Endothelial cell of umbilical vein (primary cell): ENCODE data around the gene TRIM7. TPM values are rescaled to one million over a fixed set of nuclear protein-coding genes. Genes with fewer than 3 reads are reported as not detected.

ENCODE experiments used
- BruUV-seq: library from RNA; stranded (reverse); fragments of 400-500 nt; replicated peaks from 2 replicates; lab custom pipeline; 2021; lab: Mats Ljungman, UMichigan
- CTCF ChIA-PET: fragments of 300-600, 350-600 bp; sonication (Branson Sonifier 250); formaldehyde crosslinking; loops from one replicate; lab custom pipeline; 2021; ENCODE audit warnings: antibody characterized with exemption, inconsistent platforms; lab: Charles Lee
- POLR2A ChIA-PET: fragments of 300-600, 350-600 bp; sonication (Branson Sonifier 250); formaldehyde crosslinking; loops from one replicate; lab custom pipeline; 2021; ENCODE audit warnings: antibody characterized with exemption, inconsistent platforms; lab: Charles Lee
- DNase-seq: peaks from one replicate; pipeline ENCODE4 v3.0.0-alpha.2; 2011; ENCODE audit warnings: low read depth, low spot score
- FAIRE-seq: peaks from 2 replicates; lab custom pipeline; 2011; peaks lifted over from hg19 to GRCh38; lab: Jason Lieb, UNC
- H2AFZ ChIP-seq: 2 replicates; pipeline ENCODE4 v1.6.0; 2012; ENCODE audit warnings: low read depth, low read length, control low read depth, inconsistent platforms
- H3K27ac ChIP-seq: 2 replicates; pipeline ENCODE4 v1.5.1; 2011; ENCODE audit warnings: low read depth, mild to moderate bottlenecking, control low read depth, low read length, moderate library complexity; ENCODE audit not compliant: insufficient read depth
- H3K27me3 ChIP-seq, 2 experiments: 2 replicates each; pipeline versions ENCODE4 v1.6.0 to v1.6.1; 2011; ENCODE audit warnings: low read length in 2 of 2, mixed read lengths in 1 of 2; ENCODE audit not compliant: control insufficient read depth in 2 of 2, insufficient read depth in 2 of 2
- H3K36me3 ChIP-seq, 2 experiments: 2 replicates in 1 of 2; 3 replicates in 1 of 2; pipeline ENCODE4 v1.5.1; 2011; ENCODE audit warnings: low read length in 2 of 2, mild to moderate bottlenecking in 1 of 2, moderate library complexity in 1 of 2; ENCODE audit not compliant: control insufficient read depth in 2 of 2, insufficient read depth in 2 of 2; ENCODE audit errors: extremely low read depth in 1 of 2
- H3K4me1 ChIP-seq: 3 replicates; pipeline ENCODE4 v1.5.1; 2011; ENCODE audit warnings: mild to moderate bottlenecking, low read length; ENCODE audit not compliant: control insufficient read depth, insufficient read depth; ENCODE audit errors: extremely low read depth
- H3K4me2 ChIP-seq: 2 replicates; pipeline ENCODE4 v1.6.1; 2011; ENCODE audit warnings: low read length, control low read depth, mixed read lengths; ENCODE audit not compliant: insufficient read depth
- H3K4me3 ChIP-seq, 3 experiments: fragments of 200-600 bp in 1 of 3; sonication (generic), shearing (Covaris generic) in 1 of 3; replicated peaks in 1 of 3; 2 replicates each; pipeline ENCODE4 v1.5.1; 2011 to 2016; ENCODE audit warnings: control low read depth in 3 of 3, low read length in 3 of 3, mild to moderate bottlenecking in 2 of 3, inconsistent platforms in 1 of 3, low read depth in 1 of 3, moderate library complexity in 1 of 3; ENCODE audit not compliant: insufficient read depth in 1 of 3
- H3K79me2 ChIP-seq: 2 replicates; pipeline ENCODE4 v1.6.0; 2012; ENCODE audit warnings: low read length, inconsistent platforms; ENCODE audit not compliant: control insufficient read depth, insufficient read depth
- H3K9ac ChIP-seq: replicated peaks from 2 replicates; pipeline ENCODE3; 2011; ENCODE audit warnings: low read length, control low read depth; ENCODE audit not compliant: insufficient read depth; ENCODE audit errors: extremely low read depth
- H3K9me1 ChIP-seq: replicated peaks from 3 replicates; pipeline ENCODE4 v1.6.0; 2011; ENCODE audit warnings: mild to moderate bottlenecking, low read length; ENCODE audit not compliant: control insufficient read depth, insufficient read depth; ENCODE audit errors: extremely low read depth
- H3K9me3 ChIP-seq: replicated peaks from 2 replicates; pipeline ENCODE4 v1.5.1; 2012; ENCODE audit warnings: low read length, inconsistent platforms; ENCODE audit not compliant: control insufficient read depth, insufficient read depth
- H4K20me1 ChIP-seq: replicated peaks from 2 replicates; pipeline ENCODE3; 2011; ENCODE audit warnings: mild to moderate bottlenecking, low read length; ENCODE audit not compliant: control insufficient read depth, insufficient read depth; ENCODE audit errors: extremely low read depth
- CTCF ChIP-seq, 2 donors: IDR thresholded peaks; 1 replicate in 1 of 2; 2 replicates in 1 of 2; pipeline ENCODE4 v1.5.1; 2011; ENCODE audit warnings: low read length in 2 of 2, mild to moderate bottlenecking in 2 of 2, moderate library complexity in 2 of 2, control low read depth in 1 of 2, inconsistent platforms in 1 of 2, low read depth in 1 of 2; ENCODE audit not compliant: insufficient read depth in 1 of 2; ENCODE audit errors: extremely low read depth in 1 of 2
- EZH2 ChIP-seq: IDR thresholded peaks from 2 replicates; pipeline ENCODE4 v1.6.1; 2012; ENCODE audit warnings: borderline replicate concordance, low read depth, mild to moderate bottlenecking, moderate library complexity, low read length, inconsistent platforms; ENCODE audit not compliant: severe bottlenecking
- FOS ChIP-seq: IDR thresholded peaks from 2 replicates; pipeline ENCODE4 v1.6.1; 2011; ENCODE audit warnings: mild to moderate bottlenecking, low read length, moderate library complexity, borderline replicate concordance; ENCODE audit not compliant: insufficient read depth
- GATA2 ChIP-seq: IDR thresholded peaks from 2 replicates; pipeline ENCODE4 v1.7.0; 2011; ENCODE audit warnings: low read depth, mild to moderate bottlenecking, moderate library complexity, mixed read lengths, low read length; ENCODE audit not compliant: insufficient read length, insufficient read depth
- JUN ChIP-seq: IDR thresholded peaks from 2 replicates; pipeline ENCODE4 v1.6.1; 2011; ENCODE audit warnings: borderline replicate concordance, low read depth; ENCODE audit not compliant: insufficient read length, insufficient read depth
- MAX ChIP-seq: IDR thresholded peaks from 2 replicates; pipeline ENCODE4 v1.6.1; 2011; ENCODE audit not compliant: insufficient read depth, insufficient read length
- MYC ChIP-seq: IDR thresholded peaks from one replicate; pipeline ENCODE4 v1.6.1; 2011; ENCODE audit warnings: mild to moderate bottlenecking, low read depth, low read length
- POLR2A ChIP-seq: IDR thresholded peaks from 2 replicates; pipeline ENCODE4 v1.6.1; 2012; ENCODE audit warnings: low read depth, mild to moderate bottlenecking, control low read depth, low read length
- POLR2AphosphoS5 ChIP-seq: IDR thresholded peaks from 2 replicates; pipeline ENCODE4 v1.6.1; 2012; ENCODE audit warnings: low read depth, mild to moderate bottlenecking, control low read depth, low read length, moderate library complexity; ENCODE audit not compliant: insufficient read depth
- dilution Hi-C: fragments of 300-500 bp; cut with MboI; formaldehyde crosslinking; loops from one replicate; pipeline ENCODE4 v1.15.0; 2019; ENCODE audit warnings: low sequenced_read_pairs; ENCODE audit not compliant: extremely low pct_ligation_motif_present
- intact Hi-C: fragments of 100-400 bp; cut with micrococcal nuclease; formaldehyde crosslinking; loops from one replicate; pipeline ENCODE4 v1.10.0; 2022
- polyA plus RNA-seq, 4 experiments: library from polyadenylated mRNA; depleted of rRNA in 3 of 4; stranded (reverse) in 3 of 4; unstranded in 1 of 4; fragments of >200 nt; gene quantifications; 2 replicates each; pipeline versions ENCODE4 v1.2.1 to v1.2.3, GENCODE V29; 2011 to 2012; ENCODE audit warnings: missing spikeins in 1 of 4
- total RNA-seq: library from RNA; stranded (reverse); gene quantifications from 2 replicates; pipeline ENCODE4 v1.2.3, GENCODE V29; 2021

Gene TRIM7
- total and polyA plus RNA-seq, 2 donors (not counting 3 experiments of a cell fraction or from before 2014, with no cell fraction given): 2.7 to 3.4 TPM

DNA sequence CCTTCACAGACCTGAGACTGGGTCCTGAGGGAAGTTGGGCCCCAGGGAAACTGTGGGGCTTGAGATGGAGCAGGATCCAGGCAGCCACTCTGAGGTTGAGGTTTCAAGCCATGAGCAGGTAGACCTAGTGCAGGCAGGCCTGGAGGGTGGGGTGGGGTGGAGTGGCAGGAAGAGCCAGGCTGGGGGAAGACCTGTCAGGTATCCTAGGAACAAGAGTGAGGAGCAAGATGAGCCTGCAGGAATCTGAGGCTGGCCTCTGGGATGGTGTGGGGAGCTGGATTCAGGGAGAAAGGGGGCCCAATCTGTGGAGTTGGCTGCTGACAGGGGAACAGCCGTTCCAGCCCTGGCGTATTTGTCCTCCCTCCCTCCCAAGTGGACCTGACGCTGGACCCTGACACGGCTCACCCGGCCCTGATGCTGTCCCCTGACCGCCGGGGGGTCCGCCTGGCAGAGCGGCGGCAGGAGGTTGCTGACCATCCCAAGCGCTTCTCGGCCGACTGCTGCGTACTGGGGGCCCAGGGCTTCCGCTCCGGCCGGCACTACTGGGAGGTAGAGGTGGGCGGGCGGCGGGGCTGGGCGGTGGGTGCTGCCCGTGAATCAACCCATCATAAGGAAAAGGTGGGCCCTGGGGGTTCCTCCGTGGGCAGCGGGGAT, 28.9 kb upstream of the TRIM7 start:
- Histone ChIP-seq H3K79me2 (peaks cover 13% of the 10 kb centered on the region), H3K4me2 (no peak overlapping the region), H3K27me3 (no peaks in the 10 kb centered on the region), H3K36me3 (peaks cover 33 to 46% of the 10 kb centered on the region in 2 experiments), H3K9me1 (no peaks in the 10 kb centered on the region), H4K20me1 (peaks cover 2% of the 10 kb centered on the region), H3K9me3 (no peaks in the 10 kb centered on the region), H3K9ac (no peak overlapping the region), H3K4me1 (peaks cover 2% of the 10 kb centered on the region), H3K27ac (no peak overlapping the region), H2AFZ (no peak overlapping the region), H3K4me3 (no peak overlapping the region)
- dilution Hi-C loops (no loop called here), intact Hi-C loops (no loop called here)
- TF ChIP-seq MYC: no peak
- no peak for TF ChIP-seq EZH2
- POLR2A ChIA-PET: interaction anchor here (0.6 kb wide), 1 partner anchor 42 kb away, joined by 4 read pairs; no protein-coding TSS in a partner anchor
- CTCF ChIA-PET: no interaction called here
- no peak for FAIRE-seq
- no peak for DNase-seq
- no TSS peak for BruUV-seq

GRCh38 chr5:181233088-181233800, 28.2 kb upstream of the TRIM7 start:
- peaks cover 2% of the 10 kb centered on the region for H3K4me1 ChIP-seq
- no peak overlapping the region for H2AFZ ChIP-seq
- no peak for DNase-seq
- no TSS peak for BruUV-seq
- H3K9ac ChIP-seq: no peak overlapping the region
- dilution Hi-C loops (no loop called here), intact Hi-C loops (no loop called here)
- H3K36me3 ChIP-seq: peaks cover 26 to 43% of the 10 kb centered on the region in 2 experiments
- H3K4me3 ChIP-seq: no peak overlapping the region
- H3K4me2 ChIP-seq: no peak overlapping the region
- FAIRE-seq: no peak
- TF ChIP-seq POLR2A (no peak), MAX (no peak), EZH2 (no peak), FOS (no peak), CTCF (IDR thresholded peaks at IDR 0.05; ENCODE audit: extremely low read depth in 1 of 2, insufficient read depth in 1 of 2, low read depth in 1 of 2, low read length in 2 of 2) (no peak), MYC (no peak), JUN (no peak), GATA2 (no peak), POLR2AphosphoS5 (no peak)
- ChIA-PET POLR2A (no interaction called here), CTCF (interaction anchor here (1.0 kb wide), 1 partner anchor 11 kb away, joined by 3 read pairs; no protein-coding TSS in a partner anchor)
- H3K27ac ChIP-seq: no peak overlapping the region
- no peaks in the 10 kb centered on the region for H3K9me1 ChIP-seq
- no peaks in the 10 kb centered on the region for H3K27me3 ChIP-seq
- H3K79me2 ChIP-seq: peaks cover 10% of the 10 kb centered on the region
- peaks cover 2% of the 10 kb centered on the region for H4K20me1 ChIP-seq
- no peaks in the 10 kb centered on the region for H3K9me3 ChIP-seq
